ENCODE data around the gene PROSER3. TPM values are rescaled to one million over a fixed set of nuclear protein-coding genes. Genes with fewer than 3 reads are reported as not detected.
A peak's percentile ranks its signal among the peaks of the same experiment; 100 is the strongest.

Gene PROSER3
- polyA plus RNA-seq = 10 to 100 TPM in 1 of 3 donors, 1 to 10 TPM in 2; 5.4 to 10.6 (median 6.9) TPM

DNA sequence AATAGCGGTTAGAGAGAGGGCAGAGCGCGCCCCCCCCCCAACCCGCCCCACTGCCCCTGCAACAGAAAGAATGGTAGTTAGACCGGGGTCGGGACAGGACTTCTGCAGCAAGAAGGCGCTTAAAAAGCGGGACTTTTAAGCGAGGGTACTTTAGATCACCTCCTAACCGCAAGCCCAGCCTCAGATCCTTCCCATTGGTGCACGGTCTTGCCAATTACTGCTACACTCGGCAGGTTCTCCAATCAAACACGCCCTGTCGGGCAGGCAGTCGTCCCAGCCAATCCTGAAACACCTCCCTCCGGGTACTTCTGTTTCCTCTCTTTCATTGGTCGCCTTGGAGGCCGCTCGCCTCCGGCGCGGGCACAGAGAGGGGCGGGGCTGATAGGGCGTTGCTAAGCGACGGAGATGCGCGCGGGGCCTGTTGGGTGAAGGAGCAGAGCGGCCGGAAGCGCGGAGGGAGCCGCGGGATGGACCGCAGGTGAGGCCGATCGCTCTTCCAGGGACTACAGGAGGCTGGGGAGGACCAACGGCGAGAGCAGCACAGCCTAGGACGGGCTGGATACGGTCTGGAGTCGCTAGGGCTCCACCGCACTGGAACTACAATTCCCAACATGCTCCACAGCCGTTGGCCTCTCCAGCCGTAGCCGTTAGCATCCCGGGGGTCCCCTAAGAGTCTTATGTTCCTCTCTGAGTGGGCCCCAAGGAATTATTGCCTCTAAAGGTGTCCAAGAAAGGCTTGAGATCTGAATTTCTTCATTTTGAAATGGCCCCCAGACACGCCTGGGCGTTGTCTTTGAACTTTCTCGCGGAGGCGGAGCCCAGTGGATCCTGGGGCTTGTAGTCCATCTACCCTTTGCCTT lies at the start of gene PROSER3:
Gene PROSER3, plus strand, starts transcription at position 428 of the 860 bp plus-strand sequence. Its CDS starts 40 bp downstream, at position 468.
- 0 to 1% (median 0%) methylated on average over 53 of the region's 53 CpGs for WGBS, 3 donors
- peak within 1 kb of the TSS; percentile 94 for H3K27ac ChIP-seq (ENCODE audit: low read depth, low read length)

DNA sequence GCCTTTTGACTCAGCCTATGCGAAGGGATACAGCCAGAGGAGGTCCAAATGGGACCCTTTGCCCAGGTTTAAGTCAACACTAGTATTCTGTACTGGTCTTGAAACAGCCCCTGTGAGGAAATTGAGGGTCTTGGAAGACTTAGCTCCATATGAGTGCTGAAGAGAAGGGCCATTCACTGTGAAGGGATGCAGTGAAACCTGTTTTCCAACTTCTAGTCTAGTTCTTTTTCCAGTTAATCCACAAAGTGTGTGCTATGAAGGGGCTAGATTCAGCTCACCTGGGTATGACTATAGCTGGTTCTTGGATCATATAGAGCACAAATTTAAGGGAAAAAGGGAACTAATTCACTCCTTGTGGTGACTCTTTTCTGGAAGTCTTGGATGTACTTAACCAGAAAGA lies 49.6 kb upstream of the PROSER3 start:
- WGBS, 3 donors = 92 to 94% (median 93%) methylated on average over 1 of the region's 1 CpG
- no peak overlapping the region for H3K27ac ChIP-seq (ENCODE audit: low read depth, low read length)

DNA sequence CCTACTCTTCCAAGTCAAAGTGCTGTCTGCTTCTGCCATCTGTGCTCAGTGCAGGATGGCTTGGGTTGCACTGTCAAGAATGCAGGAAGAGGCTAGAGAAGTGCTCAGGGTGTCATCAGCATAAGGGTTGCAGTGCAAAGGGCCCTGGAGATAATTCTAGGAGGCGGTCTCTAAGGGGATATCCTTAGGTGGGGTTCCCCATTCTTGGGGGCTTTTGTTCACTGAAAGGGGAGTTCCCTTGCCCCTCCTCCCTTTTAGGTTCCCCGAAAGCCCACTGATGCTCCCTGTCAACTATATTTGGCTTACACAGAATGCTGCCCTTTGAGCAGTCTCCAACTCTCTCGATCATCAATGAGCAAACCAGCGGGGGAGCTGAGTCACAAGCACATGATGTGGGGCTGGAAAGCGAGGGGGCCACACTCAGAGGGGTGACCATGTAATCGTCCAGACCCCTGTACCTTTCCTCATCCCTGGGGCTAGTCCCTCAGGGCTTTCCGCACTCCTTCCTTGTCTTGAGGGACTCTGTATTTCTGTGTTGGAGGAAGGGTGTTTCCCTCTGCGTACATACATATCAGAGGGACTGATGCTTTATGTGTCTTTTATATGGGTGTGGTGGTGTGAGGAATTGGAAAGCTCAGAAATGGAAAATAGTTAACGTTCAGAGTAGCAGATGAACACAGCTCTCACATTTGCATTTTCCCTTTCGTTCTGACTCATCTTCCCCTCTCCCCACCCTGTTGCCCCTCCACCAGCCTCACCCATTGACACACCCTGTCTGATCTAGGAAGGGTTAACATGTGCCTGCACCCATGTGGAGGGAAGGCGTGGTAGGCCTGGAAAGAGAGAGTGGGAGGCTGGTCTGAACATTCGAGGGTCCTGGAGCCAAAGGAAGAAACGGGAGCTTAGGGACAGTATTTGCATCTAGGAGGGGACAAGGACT lies 46.9 kb upstream of the PROSER3 start:
- 53 to 64% (median 62%) methylated on average over 13 of the region's 13 CpGs for WGBS, 3 donors
- no peak overlapping the region for H3K27ac ChIP-seq (ENCODE audit: low read depth, low read length)

DNA sequence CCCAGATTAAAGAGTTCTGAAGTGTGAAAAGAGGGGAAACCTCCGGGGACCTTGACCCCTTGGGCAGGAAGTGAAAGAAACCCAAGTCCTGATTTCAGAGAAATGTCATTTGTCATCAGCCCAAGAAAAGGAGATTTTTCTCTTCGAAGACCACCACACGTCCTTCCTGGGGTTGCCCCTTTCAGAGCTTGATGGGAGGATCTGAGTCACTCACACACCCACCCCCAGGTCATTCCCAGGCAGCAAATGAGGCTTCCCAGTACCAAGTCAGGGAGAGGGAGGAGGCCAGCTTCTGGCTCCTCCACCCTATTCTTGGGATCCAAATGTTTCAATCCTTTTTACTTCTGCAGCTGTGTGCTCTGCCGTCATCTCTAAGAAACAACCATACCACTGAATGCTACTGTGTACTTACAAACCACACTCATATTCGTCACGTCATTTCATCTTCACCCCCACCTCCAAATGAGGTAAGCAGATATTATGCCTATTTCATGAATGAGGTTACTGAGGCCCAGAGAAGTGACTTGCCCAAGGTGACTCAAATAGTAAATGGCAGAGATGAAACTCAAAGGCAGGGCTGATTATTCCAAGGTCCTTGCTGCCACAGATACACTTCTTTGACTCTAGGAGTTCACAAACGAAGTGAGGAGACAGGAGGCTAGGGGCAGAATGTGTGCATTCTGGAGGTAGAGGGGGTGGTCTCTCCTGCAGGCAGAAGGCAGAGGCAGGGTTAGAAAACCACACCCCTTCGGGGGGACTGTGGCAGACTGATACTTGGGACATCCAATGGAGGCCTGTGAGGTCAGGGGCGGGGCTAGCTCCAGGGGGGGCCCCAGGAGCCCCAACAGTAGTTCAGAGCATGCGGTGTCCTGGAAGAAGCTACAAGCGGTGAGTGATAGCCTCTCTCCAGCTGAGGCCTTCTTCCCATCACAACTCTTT lies 45.1 kb upstream of the PROSER3 start:
- no peak overlapping the region for H3K27ac ChIP-seq (ENCODE audit: low read depth, low read length)
- WGBS, 3 donors = 71 to 79% (median 77%) methylated on average over 11 of the region's 11 CpGs

DNA sequence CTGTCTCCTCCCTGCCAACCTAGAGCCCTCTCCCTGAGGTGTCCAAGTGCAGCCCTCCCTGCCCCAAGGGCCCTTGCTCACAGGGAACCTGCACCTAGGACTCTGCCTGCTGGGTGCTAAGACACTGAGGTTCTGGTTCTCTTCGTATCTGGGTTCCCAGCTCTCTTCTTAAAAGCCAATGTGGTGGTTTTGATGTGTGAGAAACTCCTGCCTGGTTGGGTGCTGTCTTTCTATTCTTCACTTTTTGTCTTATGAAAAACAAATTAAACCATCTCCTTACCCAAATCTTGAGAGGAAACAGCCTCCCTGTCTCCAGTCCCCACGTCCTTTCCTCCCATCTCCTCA lies 44.5 kb upstream of the PROSER3 start:
- no peak overlapping the region for H3K27ac ChIP-seq (ENCODE audit: low read depth, low read length)
- 65 to 79% (median 76%) methylated on average over 2 of the region's 2 CpGs for WGBS, 3 donors

DNA sequence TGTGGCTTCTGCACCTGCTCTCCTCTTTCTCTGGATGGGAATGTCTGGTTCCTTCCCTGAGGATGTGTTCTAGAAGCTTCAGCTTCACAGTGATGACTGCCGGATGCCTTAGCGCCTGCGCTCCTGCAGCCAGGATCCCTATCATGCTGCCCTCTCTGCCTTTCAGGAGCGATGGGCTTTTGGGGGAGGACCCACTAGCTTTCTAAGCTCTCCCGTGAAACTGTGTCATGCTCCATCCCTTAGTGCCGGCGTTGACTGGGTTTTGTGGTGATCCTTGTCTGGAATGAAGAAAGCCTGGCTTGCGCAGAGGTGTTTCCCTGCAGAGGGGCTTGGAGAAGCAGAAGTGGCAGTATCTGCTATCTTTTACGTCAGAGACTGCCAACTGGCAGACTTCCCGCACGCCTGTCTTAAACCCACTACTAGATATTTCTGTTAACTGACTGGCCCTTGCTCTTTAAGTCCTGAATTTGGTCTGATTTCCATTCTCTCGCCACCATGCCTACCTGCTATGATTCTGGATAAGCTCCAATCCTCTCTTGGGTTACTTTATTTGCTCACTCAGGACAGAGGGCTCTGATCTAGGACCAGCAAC lies 44.0 kb upstream of the PROSER3 start:
- 72 to 84% (median 79%) methylated on average over 12 of the region's 12 CpGs for WGBS, 3 donors
- no peak overlapping the region for H3K27ac ChIP-seq (ENCODE audit: low read depth, low read length)

DNA sequence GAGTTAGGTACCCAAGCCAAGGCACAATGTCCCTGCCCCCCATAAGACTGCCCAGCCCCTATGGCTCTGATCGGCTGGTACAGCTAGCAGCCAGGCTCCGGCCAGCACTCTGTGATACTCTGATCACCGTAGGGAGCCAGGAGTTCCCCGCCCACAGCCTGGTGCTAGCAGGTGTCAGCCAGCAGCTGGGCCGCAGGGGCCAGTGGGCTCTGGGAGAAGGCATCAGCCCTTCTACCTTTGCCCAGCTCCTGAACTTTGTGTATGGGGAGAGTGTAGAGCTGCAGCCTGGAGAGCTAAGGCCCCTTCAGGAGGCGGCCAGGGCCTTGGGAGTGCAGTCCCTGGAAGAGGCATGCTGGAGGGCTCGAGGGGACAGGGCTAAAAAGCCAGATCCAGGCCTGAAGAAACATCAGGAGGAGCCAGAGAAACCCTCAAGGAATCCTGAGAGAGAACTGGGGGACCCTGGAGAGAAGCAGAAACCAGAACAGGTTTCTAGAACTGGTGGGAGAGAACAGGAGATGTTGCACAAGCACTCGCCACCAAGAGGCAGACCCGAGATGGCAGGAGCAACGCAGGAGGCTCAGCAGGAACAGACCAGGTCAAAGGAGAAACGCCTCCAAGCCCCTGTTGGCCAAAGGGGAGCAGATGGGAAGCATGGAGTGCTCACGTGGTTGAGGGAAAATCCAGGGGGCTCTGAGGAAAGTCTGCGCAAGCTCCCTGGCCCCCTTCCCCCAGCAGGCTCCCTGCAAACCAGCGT lies 43.2 kb upstream of the PROSER3 start:
- no peak overlapping the region for H3K27ac ChIP-seq (ENCODE audit: low read depth, low read length)
- 75 to 79% (median 79%) methylated on average over 13 to 14 of the region's 14 CpGs for WGBS, 3 donors

DNA sequence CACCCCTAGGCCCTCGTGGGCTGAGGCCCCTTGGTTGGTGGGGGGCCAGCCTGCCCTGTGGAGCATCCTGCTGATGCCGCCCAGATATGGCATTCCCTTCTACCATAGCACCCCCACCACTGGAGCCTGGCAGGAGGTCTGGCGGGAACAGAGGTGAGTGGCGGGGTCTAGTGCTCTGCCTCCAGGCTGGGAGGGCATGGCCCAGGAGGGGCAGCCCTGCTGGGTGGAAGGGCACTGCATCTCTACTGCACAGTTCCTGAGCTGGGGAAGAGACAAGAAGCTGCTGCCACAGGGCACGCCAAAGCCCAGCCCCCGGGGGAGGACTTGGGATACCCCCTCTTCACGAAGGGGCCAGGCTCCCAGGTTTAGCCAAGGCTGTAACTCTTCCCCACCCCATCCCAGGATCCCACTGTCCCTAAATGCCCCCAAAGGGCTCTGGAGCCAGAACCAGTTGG lies 42.6 kb upstream of the PROSER3 start:
- 76 to 85% (median 81%) methylated on average over 5 to 7 of the region's 7 CpGs for WGBS, 3 donors
- H3K27ac ChIP-seq (ENCODE audit: low read depth, low read length) = no peak overlapping the region

DNA sequence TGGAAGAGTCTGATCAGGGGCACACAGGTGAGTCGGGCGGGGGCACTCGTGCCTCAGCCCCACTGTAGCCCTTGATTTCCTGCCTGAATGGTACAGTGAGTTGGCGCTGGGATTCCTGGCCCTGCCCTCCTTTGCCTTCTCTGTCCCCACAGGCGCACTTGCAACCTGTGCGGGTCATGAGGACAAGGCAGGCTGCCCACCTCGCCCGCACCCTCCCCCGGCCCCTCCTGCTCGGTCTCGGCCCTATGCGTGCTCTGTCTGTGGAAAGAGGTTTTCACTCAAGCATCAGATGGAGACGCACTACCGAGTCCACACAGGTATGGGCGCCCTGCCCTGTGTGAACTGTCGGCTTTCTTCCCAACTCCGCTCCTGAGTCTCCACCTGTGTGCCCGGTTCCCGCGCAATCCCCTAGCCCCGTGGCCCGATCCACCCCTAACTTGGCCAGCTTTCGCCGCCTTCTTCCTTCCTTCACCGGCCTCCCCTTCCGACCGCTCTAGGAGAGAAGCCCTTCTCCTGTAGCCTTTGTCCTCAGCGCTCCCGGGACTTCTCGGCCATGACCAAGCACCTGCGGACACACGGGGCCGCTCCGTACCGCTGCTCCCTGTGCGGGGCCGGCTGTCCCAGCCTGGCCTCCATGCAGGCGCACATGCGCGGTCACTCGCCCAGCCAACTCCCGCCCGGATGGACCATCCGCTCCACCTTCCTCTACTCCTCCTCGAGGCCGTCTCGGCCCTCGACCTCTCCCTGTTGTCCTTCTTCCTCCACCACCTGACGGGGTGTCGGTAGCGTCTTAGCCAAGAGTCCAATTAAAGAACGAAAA lies 41.8 kb upstream of the PROSER3 start:
- H3K27ac ChIP-seq (ENCODE audit: low read depth, low read length) = no peak overlapping the region
- WGBS, 3 donors = 2 to 3% (median 3%) methylated on average over 52 of the region's 52 CpGs

DNA sequence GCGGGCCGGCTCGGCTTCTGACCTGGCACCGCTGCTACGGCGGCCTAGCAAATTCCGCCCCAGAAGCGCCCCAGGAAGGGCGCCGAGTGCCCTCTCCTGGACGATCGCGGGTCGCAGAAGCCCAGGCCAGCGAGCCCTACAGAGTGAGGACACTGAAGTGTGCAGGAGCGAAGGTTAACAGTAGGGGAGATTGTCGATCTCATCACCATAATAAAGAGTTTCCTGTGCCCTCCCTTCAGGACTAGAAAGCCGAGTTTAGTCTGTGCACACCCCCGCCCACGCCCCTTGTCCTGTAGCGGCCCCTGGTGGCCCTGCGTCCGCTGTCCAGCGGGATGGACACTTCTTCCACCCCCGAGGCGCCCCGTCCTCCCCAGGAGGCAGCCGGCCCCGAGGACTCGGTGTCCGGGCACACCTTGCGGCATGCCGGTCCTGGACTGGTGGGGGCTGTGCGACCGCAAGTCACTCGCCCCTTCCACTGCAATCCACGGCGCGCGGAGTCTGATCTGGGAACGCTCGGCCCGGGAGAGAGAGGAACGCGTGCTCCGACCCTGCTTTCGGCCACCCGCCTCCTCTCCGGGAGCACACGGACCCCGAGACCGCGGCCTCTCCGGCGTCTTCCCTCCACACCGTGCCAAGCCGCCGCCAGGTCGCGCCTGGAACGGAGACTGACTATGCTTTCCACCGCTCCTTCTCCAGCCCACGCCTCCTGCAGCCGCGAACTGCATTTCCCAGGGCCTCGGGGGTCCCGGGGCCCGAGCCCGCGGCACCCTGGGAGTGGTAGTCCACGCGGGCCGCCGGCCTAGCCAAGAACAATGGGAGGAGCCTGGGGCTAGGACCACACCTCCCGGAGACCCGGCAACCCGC lies 40.9 kb upstream of the PROSER3 start:
- no peak overlapping the region for H3K27ac ChIP-seq (ENCODE audit: low read depth, low read length)
- 0 to 1% (median 1%) methylated on average over 68 to 77 of the region's 77 CpGs for WGBS, 3 donors

DNA sequence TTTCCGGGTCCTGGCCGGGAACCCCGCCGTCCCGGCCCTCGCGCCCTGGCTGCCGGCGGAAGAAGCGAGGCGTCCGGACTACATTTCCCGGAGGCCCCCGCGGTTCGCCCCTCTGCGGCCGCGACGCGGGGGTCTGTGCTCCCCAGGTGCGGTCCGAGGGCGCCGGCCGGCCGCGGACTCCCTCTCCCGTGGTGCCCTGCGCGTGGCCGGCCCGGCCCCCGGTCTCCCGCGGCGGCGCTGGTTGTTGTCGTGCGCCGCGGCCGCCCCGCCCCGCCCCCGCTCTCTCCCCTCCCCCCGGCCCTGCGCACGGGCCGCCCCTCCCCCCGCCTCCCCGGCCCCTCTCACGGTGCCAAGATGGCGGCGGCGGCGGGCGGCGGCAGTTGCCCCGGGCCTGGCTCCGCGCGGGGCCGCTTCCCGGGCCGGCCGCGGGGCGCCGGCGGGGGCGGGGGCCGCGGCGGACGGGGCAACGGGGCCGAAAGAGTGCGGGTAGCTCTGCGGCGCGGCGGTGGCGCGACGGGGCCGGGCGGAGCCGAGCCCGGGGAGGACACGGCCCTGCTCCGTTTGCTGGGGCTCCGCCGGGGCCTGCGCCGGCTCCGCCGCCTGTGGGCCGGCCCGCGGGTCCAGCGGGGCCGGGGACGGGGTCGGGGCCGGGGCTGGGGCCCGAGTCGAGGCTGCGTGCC lies 40.2 kb upstream of the PROSER3 start, which contains the start of gene KMT2B:
Gene KMT2B, plus strand, starts transcription at position 339 of the 680 bp plus-strand sequence. Its CDS starts 16 bp downstream, at position 355.
- peak within 1 kb of the TSS; percentile 76 for H3K27ac ChIP-seq (ENCODE audit: low read depth, low read length)
- 0 to 1% (median 1%) methylated on average over 27 to 101 of the region's 109 CpGs for WGBS, 3 donors

DNA sequence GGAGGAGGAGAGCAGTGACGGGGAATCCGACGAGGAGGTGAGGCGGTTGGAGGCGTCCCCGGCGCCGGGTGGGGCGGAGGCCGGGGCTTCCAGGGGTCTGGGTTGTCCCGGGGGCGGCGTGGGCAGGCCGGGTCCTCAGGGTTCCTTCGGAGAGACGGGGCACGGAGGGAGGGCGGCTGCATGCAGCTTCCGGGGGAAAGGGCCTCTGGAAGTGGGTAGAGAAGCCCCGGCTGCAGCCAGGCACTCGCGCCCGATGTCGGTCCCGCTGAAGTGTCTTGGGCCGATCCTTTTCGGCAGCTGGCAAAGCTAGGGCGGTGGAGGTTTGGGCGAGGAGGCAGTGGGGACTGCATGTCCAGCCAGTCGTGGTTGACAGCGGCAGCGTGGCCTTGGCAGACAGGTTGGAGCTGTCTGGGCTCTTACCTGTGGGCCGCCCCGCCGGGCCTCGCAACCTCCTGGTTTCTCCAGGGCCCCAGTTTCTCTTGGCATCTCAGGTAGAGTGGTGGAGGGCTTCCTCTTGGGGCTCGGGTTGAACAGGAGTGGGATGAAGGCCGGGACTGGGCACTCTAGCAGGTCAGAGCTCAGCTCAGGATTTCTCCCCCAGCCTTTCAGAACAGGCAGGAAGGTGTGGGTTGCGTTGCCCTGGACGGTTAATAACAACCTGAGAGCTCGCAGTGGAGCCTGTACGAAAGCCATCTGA lies 39.5 kb upstream of the PROSER3 start:
- WGBS, 3 donors = 1% methylated on average over 37 to 42 of the region's 42 CpGs
- peak overlapping the region; percentile 76 for H3K27ac ChIP-seq (ENCODE audit: low read depth, low read length)

DNA sequence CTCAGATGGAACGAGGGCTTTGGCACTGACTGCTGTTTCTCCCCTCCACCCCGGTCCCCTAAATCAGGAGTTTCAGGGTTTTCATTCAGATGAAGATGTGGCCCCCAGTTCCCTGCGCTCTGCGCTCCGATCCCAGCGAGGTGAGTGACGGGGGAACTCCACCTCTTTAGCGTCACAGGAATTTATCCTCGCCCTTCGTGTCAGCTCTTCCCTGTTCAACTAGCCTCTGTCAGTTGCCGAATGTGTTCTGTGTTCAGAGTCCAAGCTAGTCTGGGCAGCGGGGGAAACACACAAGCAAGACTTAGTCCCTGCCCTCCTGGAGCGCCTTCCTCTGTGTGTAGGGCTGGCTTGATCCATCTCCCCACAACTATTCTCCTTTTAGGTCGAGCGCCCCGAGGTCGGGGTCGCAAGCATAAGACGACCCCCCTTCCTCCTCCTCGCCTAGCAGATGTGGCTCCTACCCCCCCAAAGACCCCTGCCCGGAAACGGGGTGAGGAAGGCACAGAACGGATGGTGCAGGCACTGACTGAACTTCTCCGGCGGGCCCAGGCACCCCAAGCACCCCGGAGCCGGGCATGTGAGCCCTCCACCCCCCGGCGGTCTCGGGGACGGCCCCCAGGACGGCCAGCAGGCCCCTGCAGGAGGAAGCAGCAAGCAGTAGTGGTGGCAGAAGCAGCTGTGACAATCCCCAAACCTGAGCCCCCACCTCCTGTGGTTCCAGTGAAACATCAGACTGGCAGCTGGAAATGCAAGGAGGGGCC lies 38.4 kb upstream of the PROSER3 start:
- whole genome bisulfite sequencing, 3 donors = 75 to 90% (median 89%) methylated on average over 32 of the region's 32 CpGs
- H3K27ac ChIP-seq (ENCODE audit: low read depth, low read length) = no peak overlapping the region

DNA sequence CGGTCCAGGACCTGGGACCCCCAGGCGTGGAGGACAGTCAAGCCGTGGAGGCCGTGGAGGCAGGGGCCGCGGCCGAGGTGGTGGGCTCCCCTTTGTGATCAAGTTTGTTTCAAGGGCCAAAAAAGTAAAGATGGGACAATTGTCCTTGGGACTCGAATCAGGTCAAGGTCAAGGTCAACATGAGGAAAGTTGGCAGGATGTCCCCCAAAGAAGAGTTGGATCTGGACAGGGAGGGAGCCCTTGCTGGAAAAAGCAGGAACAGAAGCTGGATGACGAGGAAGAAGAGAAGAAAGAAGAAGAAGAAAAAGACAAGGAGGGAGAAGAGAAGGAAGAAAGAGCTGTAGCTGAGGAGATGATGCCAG lies 37.8 kb upstream of the PROSER3 start:
- H3K27ac ChIP-seq (ENCODE audit: low read depth, low read length) = no peak overlapping the region
- 81 to 89% (median 88%) methylated on average over 9 of the region's 9 CpGs for WGBS, 3 donors
